Caco-2 (cell line): ENCODE results near the gene TMED8. TPM values are rescaled to one million over a fixed set of nuclear protein-coding genes. Genes with fewer than 3 reads are reported as not detected.

ENCODE experiments used
- BruUV-seq: library from RNA; stranded (reverse); fragments of 400-500 nt; replicated peaks from 2 replicates; lab custom pipeline; 2021; lab: Mats Ljungman, UMichigan
- CTCF ChIA-PET: fragments of 300-600 bp; sonication (Branson Sonifier 250); formaldehyde crosslinking; loops from one replicate; lab custom pipeline; 2022; ENCODE audit warnings: antibody characterized with exemption; lab: Charles Lee
- POLR2A ChIA-PET: fragments of 300-600 bp; sonication (Branson Sonifier 250); formaldehyde crosslinking; loops from one replicate; lab custom pipeline; 2022; ENCODE audit warnings: antibody characterized with exemption; lab: Charles Lee
- DNase-seq, 2 experiments: peaks; one replicate each; pipeline versions ENCODE4 v3.0.0 to v3.0.0-alpha.2; 2020 to 2022
- H3K27me3 ChIP-seq: replicated peaks from 2 replicates; pipeline ENCODE4 v1.6.0; 2011; ENCODE audit warnings: low read length; ENCODE audit not compliant: control insufficient read depth, insufficient read depth
- H3K36me3 ChIP-seq: 2 replicates; pipeline ENCODE4 v1.5.1; 2011; ENCODE audit warnings: low read length; ENCODE audit not compliant: control insufficient read depth, insufficient read depth
- H3K4me1 ChIP-seq: fragments of 250-450 bp; sonication (Bioruptor Pico); 2 replicates; pipeline ENCODE4 v1.5.1; 2020; ENCODE audit warnings: mild to moderate bottlenecking
- H3K4me3 ChIP-seq: 2 replicates; pipeline ENCODE4 v1.5.1; 2011; ENCODE audit warnings: low read depth, mild to moderate bottlenecking, control low read depth, low read length
- H3K9me3 ChIP-seq: fragments of 250-450 bp; sonication (Bioruptor Pico); 2 replicates; pipeline ENCODE4 v1.5.1; 2020; ENCODE audit warnings: mild to moderate bottlenecking, moderate library complexity
- H3K27ac Mint-ChIP-seq: one replicate; pipeline ENCODE4 v1.8.0; 2022; ENCODE audit warnings: mixed read lengths; ENCODE audit not compliant: unreplicated experiment
- H3K27me3 Mint-ChIP-seq: one replicate; pipeline ENCODE4 v1.8.0; 2022; ENCODE audit warnings: mixed read lengths; ENCODE audit not compliant: insufficient read depth, unreplicated experiment
- H3K36me3 Mint-ChIP-seq: one replicate; pipeline ENCODE4 v1.8.0; 2022; ENCODE audit warnings: mild to moderate bottlenecking, mixed read lengths; ENCODE audit not compliant: insufficient read depth, unreplicated experiment
- H3K4me1 Mint-ChIP-seq: one replicate; pipeline ENCODE4 v1.8.0; 2022; ENCODE audit warnings: low read depth, mixed read lengths; ENCODE audit not compliant: unreplicated experiment
- H3K4me3 Mint-ChIP-seq: one replicate; pipeline ENCODE4 v1.8.0; 2022; ENCODE audit warnings: mild to moderate bottlenecking, moderate library complexity, mixed read lengths; ENCODE audit not compliant: unreplicated experiment
- H3K9me3 Mint-ChIP-seq: one replicate; pipeline ENCODE4 v1.8.0; 2022; ENCODE audit warnings: mixed read lengths; ENCODE audit not compliant: unreplicated experiment
- CTCF ChIP-seq, 2 experiments: fragments of 200-600 bp in 1 of 2; IDR thresholded peaks; 1 replicate in 1 of 2; 2 replicates in 1 of 2; pipeline versions ENCODE4 v1.5.1 to v1.8.0; 2011 to 2022; ENCODE audit warnings: antibody characterized with exemption in 1 of 2, control low read depth in 1 of 2, inconsistent platforms in 1 of 2, low read depth in 1 of 2, low read length in 1 of 2, mild to moderate bottlenecking in 1 of 2, moderate library complexity in 1 of 2; ENCODE audit not compliant: insufficient read depth in 1 of 2, severe bottlenecking in 1 of 2, unreplicated experiment in 1 of 2
- intact Hi-C: fragments of 100-400 bp; cut with micrococcal nuclease; formaldehyde crosslinking; loops from one replicate; pipeline ENCODE4 v1.10.0; 2022; ENCODE audit not compliant: unreplicated experiment
- total RNA-seq: library from RNA; stranded (reverse); gene quantifications from 2 replicates; pipeline ENCODE4 v1.2.3, GENCODE V29; 2022

Gene TMED8
- total RNA-seq, 1 experiment from 2014 or later, result 14.1 TPM

- BruUV-seq, result no TSS peak
- Mint-ChIP-seq H3K4me3 (no peak overlapping the region), H3K27me3 (no peaks in the 10 kb centered on the region), H3K27ac (no peak overlapping the region), H3K36me3 (no peaks in the 10 kb centered on the region), H3K4me1 (peaks cover 12% of the 10 kb centered on the region), H3K9me3 (no peaks in the 10 kb centered on the region)
- ChIA-PET CTCF (no interaction called here), POLR2A (no interaction called here)
- Histone ChIP-seq H3K4me3 (no peak overlapping the region), H3K27me3 (no peaks in the 10 kb centered on the region), H3K4me1 (peaks cover 22% of the 10 kb centered on the region), H3K9me3 (no peaks in the 10 kb centered on the region), H3K36me3 (no peaks in the 10 kb centered on the region)
- DNase-seq, result no peak
- no peak for TF ChIP-seq CTCF (IDR thresholded peaks at IDR 0.05; ENCODE audit: insufficient read depth in 1 of 2, low read depth in 1 of 2, low read length in 1 of 2, severe bottlenecking in 1 of 2, unreplicated experiment in 1 of 2)
- intact Hi-C loops, result no loop called here
Measured at GRCh38 chr14:77369285-77369684, 7.6 kb downstream of the TMED8 start.

- CTCF ChIA-PET, result no interaction called here
- Mint-ChIP-seq H3K27ac (no peak overlapping the region), H3K9me3 (no peaks in the 10 kb centered on the region), H3K4me3 (no peak overlapping the region), H3K4me1 (no peaks in the 10 kb centered on the region), H3K27me3 (no peaks in the 10 kb centered on the region), H3K36me3 (no peaks in the 10 kb centered on the region)
- intact Hi-C loops, result no loop called here
- Histone ChIP-seq H3K9me3 (no peaks in the 10 kb centered on the region), H3K27me3 (no peaks in the 10 kb centered on the region), H3K4me3 (no peak overlapping the region), H3K36me3 (no peaks in the 10 kb centered on the region), H3K4me1 (no peaks in the 10 kb centered on the region)
- no peak for TF ChIP-seq CTCF (IDR thresholded peaks at IDR 0.05; ENCODE audit: insufficient read depth in 1 of 2, low read depth in 1 of 2, low read length in 1 of 2, severe bottlenecking in 1 of 2, unreplicated experiment in 1 of 2)
- POLR2A ChIA-PET, result no interaction called here
- BruUV-seq, result no TSS peak
- DNase-seq, result no peak
Measured at GRCh38 chr14:77364146-77364545, 12.7 kb downstream of the TMED8 start.

GRCh38 chr14:77359626-77360025 is 17.3 kb downstream of the TMED8 start:
- H3K9me3 Mint-ChIP-seq, result no peaks in the 10 kb centered on the region
- ChIA-PET CTCF (no interaction called here), POLR2A (no interaction called here)
- Histone ChIP-seq H3K4me3 (no peak overlapping the region), H3K36me3 (no peaks in the 10 kb centered on the region), H3K27me3 (no peaks in the 10 kb centered on the region), H3K9me3 (no peaks in the 10 kb centered on the region), H3K4me1 (no peaks in the 10 kb centered on the region)
- intact Hi-C loops, result no loop called here
- TF ChIP-seq CTCF (IDR thresholded peaks at IDR 0.05; ENCODE audit: insufficient read depth in 1 of 2, low read depth in 1 of 2, low read length in 1 of 2, severe bottlenecking in 1 of 2, unreplicated experiment in 1 of 2), result no peak
- BruUV-seq, result no TSS peak
- no peaks in the 10 kb centered on the region for H3K36me3 Mint-ChIP-seq
- H3K4me1 Mint-ChIP-seq, result no peaks in the 10 kb centered on the region
- no peak for DNase-seq
- no peaks in the 10 kb centered on the region for H3K27me3 Mint-ChIP-seq
- H3K27ac Mint-ChIP-seq, result no peak overlapping the region
- H3K4me3 Mint-ChIP-seq, result no peak overlapping the region
